Erythroblast (primary cell): ENCODE results near the gene MICAL1.

Experiments used
- GATA1 ChIP-seq: IDR thresholded peaks from 2 replicates; pipeline ENCODE4 v1.6.1; 2011; ENCODE audit warnings: low read depth, mild to moderate bottlenecking, control low read depth, low read length, moderate library complexity
- POLR2A ChIP-seq: IDR thresholded peaks from 2 replicates; pipeline ENCODE4 v1.6.1; 2011; ENCODE audit warnings: mild to moderate bottlenecking, low read length

DNA sequence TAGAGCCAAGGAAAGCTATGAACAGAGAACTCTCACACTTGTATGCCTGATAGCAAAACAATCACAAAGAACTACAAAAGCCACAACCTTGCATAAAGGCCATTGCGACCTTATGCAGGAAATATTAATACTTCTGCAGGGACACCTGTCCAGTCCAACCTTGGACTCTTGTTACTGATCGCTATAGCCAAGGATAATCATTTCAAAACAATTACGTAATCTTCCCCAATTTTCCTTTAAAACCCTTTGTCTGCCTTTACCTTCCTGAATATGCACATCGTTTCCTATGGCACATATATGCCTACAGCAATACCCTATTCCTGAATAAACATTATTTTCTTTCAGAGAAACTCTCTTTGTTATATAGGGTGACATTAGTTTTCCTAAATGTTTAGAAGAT is 37.9 kb downstream of the MICAL1 start:
- TF ChIP-seq POLR2A (no peak), GATA1 (no peak)
